NCI-H524 treated with DMSO at 0.1 percent for 48 hours (cell line): ENCODE data around the gene CHST3.

ENCODE experiments used
- DNase-seq: peaks from one replicate; lab custom pipeline; 2025; lab: John Stamatoyannopoulos, UW

CHST3 gene

DNA sequence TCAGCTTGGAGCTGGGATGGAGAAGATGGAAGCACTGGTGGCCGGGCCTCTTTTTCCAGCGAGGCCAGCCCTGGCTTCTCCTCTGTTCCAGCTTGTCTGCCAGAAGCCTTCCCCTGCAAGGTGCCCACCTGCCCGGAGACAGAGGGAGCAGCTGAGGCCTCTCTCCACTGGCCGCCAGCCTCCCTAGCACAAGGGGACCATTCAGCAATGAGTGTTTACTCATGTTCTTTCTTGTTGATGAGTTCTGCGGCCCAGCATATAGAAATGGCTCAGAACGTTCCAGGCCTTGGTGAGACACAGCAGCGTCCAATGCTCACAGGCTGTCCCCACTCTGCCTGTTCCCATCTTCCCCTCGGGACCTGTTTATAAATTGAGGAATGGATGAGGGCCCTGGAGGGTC, 47.3 kb downstream of the CHST3 start:
- DNase-seq = no peak

- no peak for DNase-seq
These were observed 47.8 kb downstream of the CHST3 start for GRCh38 chr10:72011976-72012512.

- no peak for DNase-seq
These were observed 48.6 kb downstream of the CHST3 start for GRCh38 chr10:72012796-72013195.

DNA sequence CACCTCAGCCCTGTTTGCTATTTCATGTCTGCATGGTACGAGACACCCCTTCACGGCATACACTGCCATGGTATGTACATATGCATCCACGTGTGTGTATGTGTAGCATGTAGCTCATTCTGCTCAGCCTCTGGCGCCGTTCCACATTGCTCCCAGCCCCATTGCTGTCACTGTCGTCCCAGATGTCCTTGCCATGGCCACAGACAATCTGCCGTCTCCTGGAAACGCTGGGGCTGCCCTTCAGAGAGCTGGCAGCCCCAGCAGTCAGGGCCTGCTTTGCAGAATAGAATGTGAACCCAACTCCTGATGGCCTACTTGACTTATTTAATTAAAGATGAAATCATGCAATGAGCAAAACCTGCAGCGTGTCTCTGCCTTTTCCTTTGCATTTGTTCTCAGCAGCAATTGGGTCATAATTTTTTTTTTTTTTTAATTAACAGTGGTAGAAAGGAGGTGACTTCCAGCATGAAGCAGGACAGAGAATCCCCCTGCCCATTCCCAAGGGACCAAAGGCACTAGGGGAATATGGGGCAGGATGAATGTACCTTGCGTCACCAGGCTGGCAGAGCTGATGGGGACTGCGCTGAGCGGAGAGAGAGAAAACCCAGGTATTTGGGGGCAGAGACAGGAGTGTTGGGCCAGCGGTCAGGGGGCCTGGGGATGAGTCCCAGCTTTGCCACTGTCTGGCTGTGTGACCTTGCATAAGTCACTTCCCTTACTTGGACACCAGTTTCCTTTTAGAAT, 49.2 kb downstream of the CHST3 start:
- no peak for DNase-seq

DNA sequence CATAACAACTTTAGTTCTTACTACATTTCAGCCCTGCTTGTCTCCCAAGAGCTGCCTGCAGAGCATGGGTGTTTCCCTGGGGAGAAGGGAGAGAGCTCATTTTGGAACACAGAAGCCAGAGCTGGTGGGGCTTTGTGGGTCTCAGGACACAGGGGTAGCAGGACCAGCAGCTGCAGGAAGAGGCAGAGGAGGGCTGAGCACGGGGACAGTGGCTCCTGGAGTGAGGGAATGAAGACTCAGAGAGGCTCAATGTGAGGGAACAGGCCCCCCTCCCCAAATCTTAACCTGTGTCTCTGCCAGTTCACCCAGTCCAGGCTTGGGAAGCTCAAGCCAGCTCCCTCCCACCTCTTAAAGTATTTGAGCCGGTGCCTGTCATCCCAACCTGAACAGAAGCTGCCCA, 50.0 kb downstream of the CHST3 start:
- no peak for DNase-seq

GRCh38 chr10:72014785-72015480, 50.7 kb downstream of the CHST3 start:
- DNase-seq = no peak

DNA sequence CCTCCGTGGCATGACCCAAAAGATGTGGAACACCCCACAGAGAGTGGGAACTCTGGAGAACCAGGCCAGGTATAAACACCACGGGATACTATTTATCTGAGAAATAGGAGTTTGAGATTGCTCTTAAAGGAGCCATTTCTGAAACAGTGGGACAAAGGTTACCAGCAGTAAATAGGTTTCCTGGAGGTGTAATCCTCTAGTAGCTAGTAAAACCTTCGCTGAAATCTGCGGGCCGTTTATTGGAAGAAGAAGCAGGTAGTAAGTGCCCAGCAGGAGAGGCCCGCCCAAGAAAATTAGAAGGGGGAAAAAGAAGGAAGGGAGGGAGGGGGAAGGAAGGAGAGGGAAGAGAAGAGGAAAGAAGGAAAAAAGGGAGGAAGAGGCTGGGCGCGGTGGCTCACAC, 51.6 kb downstream of the CHST3 start:
- no peak for DNase-seq

DNA sequence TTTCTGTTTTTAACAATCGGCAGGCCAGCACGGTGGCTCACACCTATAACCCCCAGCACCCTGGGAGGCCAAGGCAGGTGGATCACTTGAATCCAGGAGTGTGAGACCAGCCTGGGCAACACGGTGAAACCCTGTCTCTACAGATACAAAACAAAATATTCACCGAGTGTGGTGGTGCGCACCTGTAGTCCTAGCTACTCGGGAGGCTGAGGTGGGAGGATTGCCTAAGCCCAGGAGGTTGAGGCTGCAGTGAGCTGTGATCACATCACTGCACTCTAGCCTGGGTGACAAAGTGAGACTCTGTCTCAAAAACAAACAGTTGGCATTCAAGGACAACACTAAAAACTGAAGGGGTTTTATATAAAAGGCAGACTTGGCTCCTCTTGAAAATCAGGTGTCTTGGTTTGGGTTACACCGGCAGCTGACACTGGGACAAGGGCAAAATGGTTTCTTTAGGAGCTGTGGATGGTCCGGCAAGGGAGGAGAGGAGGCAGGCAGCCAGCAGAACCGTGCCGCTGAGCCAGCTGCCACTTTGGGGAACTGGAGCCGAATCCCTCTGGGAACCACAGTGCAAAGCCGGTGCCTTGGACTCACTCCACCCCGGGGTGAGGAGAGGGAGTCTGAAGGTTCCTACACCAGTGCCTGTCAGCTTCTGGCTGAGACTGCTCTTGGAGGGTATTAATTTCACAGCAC, 52.6 kb downstream of the CHST3 start:
- DNase-seq = no peak

GRCh38 chr10:72019085-72019876, 55.1 kb downstream of the CHST3 start:
- no peak for DNase-seq

DNA sequence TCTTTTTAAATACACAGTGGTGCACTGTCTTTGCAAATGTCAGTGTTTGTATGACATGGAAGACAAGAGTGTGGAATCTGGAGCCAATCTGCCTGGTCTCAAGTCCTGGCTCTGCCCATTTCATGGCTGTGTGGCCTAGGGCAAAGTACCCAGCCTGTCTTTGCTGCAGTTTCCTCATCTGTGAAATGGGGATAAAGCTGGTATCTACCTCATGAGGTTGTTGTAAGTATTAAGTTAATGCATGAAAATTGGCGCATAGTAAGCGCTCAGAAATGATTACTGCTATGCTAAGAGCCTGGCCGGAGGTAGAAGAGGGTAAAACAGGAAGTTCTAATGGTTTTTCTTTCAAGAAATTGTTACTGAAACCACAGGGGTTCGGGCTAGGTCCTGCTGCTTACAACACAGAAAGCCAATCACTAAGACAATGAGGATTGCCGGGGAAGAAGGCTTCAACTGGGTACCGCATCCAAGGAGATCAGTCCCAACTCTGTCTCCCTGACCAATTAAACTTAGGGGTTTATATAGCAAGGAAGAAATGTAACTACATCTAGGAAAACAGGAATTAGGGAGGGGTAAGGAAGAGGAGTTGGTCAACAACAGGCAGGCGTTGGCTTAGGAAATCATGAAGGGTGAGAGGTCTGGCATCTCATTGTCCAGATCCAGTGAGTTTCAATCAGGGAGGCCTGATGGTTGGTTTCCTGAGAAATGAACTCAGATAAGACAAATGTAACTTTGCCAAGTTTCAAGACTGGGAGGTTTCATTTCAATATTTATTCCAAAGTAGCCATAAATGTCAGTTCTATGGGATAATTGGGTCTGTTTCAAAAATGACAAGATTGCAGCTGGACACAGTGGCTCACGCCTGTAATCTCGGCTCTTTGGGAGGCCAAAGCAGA, 57.0 kb downstream of the CHST3 start:
- no peak for DNase-seq

DNA sequence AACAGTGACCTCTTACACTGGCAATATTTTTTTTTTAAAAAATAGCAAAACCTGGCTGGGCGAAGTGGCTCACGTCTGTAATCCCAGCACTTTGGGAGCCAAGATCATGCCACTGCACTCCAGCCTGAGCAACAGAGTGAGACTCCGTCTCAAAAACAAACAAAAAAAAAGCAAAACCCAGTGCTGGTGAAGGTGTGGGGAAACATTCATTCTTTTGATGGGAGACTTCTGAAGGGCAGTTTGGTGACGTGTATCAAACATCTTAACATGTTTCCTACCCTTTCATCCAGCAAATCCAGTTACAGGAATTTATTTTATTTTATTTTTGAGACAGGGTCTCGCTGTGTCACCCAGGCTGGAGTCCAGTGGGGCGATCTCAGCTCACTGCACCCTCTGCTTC, 58.0 kb downstream of the CHST3 start:
- DNase-seq = no peak

- DNase-seq = no peak
These were observed 60.4 kb downstream of the CHST3 start for GRCh38 chr10:72024596-72024995.

DNA sequence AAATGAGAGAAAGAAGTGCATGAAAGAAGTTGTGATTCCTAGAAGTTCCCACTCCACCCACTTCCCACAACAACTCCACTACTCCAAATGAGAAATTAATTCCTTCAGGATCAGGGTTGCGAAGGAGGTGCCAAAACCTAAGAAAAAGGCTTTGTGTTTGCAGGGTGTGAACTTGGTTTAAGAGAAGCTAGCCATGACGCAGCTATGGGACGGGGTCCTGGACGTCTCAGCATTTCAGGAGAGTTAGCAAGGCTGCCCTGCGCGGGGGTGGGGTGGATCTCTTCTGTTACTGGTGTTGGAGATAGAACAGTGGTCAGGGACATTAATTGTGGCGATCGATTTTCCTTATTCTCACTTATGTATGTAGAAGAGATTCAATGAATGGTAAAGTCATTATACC, 61.2 kb downstream of the CHST3 start:
- no peak for DNase-seq

- no peak for DNase-seq
These were observed 61.6 kb downstream of the CHST3 start for GRCh38 chr10:72025832-72026231.

- DNase-seq = no peak
These were observed 62.3 kb downstream of the CHST3 start for GRCh38 chr10:72026278-72027111.

- DNase-seq = no peak
These were observed 63.3 kb downstream of the CHST3 start for GRCh38 chr10:72027498-72027897.

DNA sequence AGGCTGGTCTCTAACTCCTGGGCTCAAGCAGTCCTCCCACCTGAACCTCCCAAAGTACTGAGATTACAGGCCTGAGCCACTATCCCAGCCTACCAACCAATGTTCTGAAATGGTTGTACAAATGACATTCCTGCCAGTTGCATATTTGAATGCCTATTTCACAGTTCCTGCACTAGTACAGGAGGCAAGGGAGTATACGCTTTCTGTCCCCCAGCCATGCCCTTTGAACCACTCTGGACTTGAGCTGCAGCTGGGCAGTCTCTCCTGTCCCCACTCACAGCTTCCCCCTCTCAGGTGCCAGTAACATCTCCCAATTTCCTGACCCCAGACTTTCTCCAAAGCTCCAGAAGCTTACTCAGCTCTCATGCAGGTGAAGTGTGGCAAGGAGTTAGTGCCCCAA, 65.2 kb downstream of the CHST3 start:
- DNase-seq = no peak

GRCh38 chr10:72030762-72031543, 66.8 kb downstream of the CHST3 start:
- no peak for DNase-seq

GRCh38 chr10:72031706-72032105, 67.5 kb downstream of the CHST3 start:
- DNase-seq = no peak
